GM19238 (cell line): ENCODE data around the gene LRP1B.

Source experiments
- DNase-seq: peaks from one replicate; pipeline ENCODE4 v3.0.0; 2011; ENCODE audit warnings: low spot score; ENCODE audit not compliant: insufficient read length

Gene LRP1B

GRCh38 chr2:141519906-141520305 is 610.9 kb downstream of the LRP1B start:
- no peak for DNase-seq

GRCh38 chr2:141517852-141518421 is 612.9 kb downstream of the LRP1B start:
- DNase-seq: no peak

DNA sequence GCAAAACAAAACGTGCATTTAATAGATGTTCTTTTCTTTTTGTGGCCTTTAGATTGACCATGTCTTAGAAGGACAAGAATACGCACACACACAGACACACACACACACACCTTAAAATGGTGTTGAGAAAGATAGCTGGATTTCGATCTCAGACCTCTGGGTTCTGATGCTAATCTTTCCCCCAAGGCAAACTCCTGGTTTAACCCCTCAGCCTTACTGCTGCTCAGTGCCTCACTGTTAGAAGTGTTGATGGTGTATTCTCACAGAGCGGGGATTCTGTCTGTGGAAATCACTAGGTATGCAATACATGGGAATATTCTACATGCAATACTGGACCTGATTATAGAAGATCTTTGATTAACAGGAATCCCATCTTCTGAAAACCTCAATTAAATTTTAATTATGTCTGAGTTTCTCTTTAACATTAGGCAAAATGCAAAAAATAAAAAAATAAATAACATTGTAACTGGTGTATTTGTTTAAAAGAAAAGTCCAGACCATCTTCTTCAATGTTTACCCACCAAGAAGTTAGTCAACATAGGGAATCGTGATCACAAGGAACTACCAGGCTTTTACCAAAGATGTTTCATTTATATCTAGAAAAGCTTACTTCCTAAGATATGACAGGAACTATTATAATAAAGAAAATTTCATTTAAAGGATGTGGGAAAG is 613.5 kb downstream of the LRP1B start:
- no peak for DNase-seq

DNA sequence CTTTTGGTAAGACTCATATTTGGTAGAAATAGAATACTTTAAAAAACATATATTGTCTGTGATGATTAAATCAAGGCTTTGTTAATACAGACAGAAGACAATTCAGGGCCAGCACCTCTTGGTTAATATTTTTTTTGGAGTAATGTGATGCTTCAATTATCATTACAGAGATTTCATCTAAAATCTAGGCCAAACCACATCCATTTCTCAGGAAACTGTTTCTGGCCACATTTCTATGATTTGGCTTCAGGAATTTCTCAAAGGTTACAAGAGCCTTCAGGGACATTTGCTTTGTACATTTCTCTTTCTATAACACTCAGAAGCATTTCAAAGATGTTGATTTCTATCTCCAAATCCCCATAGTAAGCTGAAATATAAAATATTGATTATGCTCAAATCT is 614.9 kb downstream of the LRP1B start:
- DNase-seq: no peak

GRCh38 chr2:141513853-141514252 is 617.0 kb downstream of the LRP1B start:
- DNase-seq: no peak

- no peak for DNase-seq
Observed at GRCh38 chr2:141508806-141509595, 621.8 kb downstream of the LRP1B start.

DNA sequence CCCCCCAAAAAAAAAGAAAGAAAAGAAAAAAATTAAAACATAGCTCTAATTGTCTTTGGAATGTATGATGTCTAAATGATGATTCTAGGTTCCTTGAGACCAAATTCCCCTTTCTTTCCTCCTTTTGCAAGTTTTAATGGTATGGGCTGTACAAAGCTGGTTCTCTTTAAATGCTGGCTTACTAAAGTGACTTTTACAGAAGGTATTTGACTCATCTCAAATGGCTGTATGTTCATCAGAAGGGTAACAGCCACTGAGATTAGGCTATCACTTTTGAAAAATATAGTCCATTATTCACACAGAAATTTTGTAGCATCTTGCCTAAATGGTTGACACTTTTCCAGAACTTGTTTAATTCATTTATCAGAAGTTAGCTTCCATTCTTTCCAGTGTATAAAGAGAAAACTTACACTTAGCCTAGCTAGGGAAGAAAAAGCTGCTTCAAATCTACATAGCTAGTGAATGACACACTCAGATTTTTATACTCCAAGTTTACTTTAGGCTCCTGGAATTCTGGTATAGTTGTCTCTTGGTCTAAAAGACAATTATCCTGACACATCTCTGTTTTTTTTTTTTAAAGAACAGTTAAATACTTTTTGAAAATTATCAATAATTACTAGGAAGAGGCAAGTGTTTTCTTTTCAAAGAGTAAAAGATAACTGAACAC is 622.6 kb downstream of the LRP1B start:
- no peak for DNase-seq

DNA sequence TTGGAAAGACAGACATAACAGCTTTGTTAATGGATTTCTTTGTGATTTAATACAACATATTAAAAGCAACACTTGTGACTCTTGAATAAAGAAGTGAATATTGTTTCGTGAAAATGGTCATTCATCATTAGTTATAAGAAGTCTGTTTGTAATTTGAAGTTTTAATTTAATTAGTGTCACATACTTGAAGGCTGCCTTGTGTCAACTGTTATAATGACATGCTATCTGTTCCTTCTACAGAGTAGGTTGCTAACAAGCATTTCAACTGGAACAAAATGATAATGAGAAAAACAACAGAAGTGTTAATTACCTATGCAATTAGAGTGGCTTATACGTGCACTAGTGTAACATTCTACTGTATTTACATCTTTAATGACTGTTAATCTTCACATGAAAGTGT is 624.7 kb downstream of the LRP1B start:
- no peak for DNase-seq

- DNase-seq: no peak
Observed at GRCh38 chr2:141501752-141502151, 629.1 kb downstream of the LRP1B start.

DNA sequence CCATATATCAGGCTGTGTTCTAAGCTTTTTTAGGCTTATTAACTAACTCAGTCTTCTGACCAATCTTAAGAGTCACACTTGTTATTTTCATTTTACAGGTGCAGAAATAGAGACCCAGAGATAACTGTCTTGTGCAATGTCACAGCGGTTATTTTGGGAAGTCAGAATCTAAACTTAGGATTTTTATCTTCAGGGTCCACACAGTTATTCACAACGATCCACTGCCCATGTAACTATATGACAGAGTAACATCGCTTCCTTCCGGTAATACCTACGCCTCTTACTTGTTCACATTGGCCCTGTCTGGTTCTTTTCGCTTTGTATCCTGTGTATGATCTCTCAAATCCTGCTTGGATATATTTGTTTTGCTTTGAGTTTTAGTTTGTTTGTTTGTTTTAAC is 631.7 kb downstream of the LRP1B start:
- DNase-seq: no peak

DNA sequence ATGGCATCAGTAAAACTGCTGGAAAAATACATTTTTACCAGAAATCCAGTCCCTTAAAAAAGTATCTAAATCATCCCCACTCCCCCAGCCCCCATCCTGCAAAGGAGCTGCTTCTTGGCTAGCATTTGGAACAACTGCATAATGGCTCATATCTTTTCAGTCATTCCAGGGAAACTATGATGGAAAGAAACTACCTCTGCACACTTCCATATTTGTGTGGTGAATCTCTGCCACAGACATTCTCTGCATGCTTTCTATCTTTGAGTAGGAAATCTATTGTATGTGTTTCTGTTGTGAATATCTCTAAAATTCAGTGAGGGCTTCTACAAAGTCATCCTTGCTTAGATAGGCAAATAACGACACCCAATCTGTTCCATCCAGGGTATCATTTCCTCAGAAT is 632.3 kb downstream of the LRP1B start:
- DNase-seq: no peak

DNA sequence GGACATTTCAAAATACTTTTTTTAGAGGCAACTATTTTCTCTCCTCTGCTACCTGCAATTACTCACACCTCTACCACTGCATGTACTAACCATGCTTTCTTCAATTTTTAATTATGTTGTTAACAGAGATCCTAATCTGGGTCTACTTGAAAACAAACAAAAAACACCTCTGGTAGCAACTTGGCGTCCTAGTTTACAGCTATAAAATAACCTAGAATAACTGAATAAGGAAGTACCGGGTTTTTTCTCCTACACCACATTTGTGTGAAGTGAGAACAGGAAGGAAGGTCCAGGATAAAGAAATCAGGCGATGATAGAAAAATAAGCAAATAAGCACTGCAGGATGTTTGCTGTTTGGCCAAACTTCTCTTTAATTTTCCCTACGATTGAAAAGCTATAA is 633.5 kb downstream of the LRP1B start:
- DNase-seq: no peak

- DNase-seq: no peak
Observed at GRCh38 chr2:141496810-141497209, 634.0 kb downstream of the LRP1B start.

- no peak for DNase-seq
Observed at GRCh38 chr2:141493936-141494335, 636.9 kb downstream of the LRP1B start.

DNA sequence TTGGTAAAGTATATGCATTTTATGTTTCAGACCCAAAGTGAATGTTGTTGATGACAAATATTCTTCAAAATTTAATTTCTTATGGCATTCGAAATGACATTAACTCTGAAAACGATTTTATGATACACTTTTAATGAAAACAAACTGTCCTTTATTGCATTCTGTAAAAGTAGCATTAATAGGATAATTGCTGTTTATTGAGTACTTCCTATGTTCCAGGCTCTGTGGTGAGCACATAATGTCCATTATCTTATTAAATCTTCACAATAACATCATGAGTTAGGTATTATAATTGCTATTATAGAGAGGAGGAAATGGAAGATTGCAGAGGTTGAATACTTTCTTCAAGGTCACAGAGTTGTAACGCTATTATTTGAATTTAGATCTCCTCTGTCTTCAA is 638.0 kb downstream of the LRP1B start:
- no peak for DNase-seq

- DNase-seq: no peak
Observed at GRCh38 chr2:141490886-141491285, 639.9 kb downstream of the LRP1B start.

DNA sequence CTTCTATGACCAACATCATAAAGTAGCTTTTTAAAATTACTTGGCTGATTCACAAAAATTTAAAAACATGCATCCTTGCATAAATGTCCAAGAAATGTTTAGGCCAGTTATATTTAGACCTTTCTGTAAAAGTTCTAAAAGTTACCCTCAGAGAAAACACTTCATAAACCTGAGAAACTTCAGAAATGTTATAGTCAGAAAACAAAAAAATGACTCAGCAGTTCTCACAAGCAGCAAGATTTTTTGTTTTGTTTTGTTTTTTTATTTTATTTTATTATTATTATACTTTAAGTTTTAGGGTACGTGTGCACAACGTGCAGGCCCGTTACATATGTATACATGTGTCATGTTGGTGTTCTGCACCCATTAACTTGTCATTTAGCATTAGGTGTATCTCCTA is 648.1 kb downstream of the LRP1B start:
- no peak for DNase-seq

DNA sequence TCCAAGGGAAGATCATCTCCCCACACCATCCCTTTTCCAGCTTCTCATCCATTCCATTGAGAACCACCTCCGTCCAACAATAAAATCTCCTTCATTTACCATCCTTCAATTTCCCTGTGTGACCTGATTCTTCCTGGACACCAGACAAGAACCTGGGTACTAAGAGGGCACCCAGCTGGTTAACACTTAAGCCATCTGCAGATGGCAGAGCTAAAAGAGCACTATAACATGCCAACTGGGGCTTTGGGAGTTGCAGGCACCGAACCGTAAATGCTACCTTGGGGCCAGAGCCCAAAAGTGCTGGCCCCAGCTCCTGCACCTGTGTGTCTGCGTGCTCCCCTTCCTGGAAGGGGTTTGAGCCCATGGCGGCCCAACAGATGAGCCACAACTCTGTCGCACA is 655.0 kb downstream of the LRP1B start:
- DNase-seq: no peak

- no peak for DNase-seq
Observed at GRCh38 chr2:141468761-141469160, 662.1 kb downstream of the LRP1B start.

- DNase-seq: no peak
Observed at GRCh38 chr2:141467331-141467730, 663.5 kb downstream of the LRP1B start.

DNA sequence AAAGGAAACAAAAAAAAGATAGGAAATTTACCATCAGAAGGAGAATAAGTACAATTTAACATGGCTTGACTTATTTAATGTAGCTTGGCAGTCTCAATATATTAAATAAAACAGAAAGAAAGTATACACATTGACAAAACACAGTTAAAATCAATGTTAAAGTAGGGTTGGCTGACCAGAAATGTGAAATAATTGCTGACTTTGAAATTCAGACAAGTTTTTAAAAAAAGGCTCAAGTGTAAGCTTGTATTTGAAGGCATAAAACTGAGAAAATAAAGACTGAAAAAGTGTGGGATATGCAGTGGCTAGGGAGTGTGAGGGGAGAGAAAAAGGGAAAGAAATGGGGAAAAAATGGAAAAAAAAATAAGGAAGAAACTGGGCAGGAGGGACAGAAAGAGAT is 665.8 kb downstream of the LRP1B start:
- DNase-seq: no peak

DNA sequence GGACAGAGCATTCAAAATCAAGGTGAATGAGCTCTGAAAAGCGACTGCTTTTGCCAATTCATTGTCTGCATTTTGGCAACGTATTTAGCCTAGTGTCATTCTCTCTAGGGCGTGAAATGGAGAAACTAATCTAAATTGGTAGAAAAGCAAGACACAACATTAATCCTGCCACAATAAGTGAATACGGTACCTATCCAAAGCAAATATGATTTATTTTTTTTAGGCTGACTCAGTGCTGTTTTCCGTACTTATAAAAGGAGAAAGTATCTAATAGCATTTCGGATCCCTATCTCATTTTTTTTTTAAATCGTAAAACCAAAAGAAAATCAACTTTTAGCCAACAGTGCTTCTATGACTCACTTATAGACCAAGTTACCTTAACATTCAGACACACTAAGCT is 672.5 kb downstream of the LRP1B start:
- DNase-seq: no peak
